Smooth muscle cell (in vitro differentiated cells): ENCODE measurements around the gene DEGS1. TPM values are rescaled to one million over a fixed set of nuclear protein-coding genes. Genes with fewer than 3 reads are reported as not detected.

ENCODE experiments used
- DNase-seq: peaks from one replicate; lab custom pipeline; 2025; ENCODE audit not compliant: unreplicated experiment; lab: John Stamatoyannopoulos, UW
- H2AFZ ChIP-seq: fragments of 200-600 bp; sonication (generic); 2 replicates; pipeline ENCODE4 v1.6.0; 2016; ENCODE audit warnings: antibody characterized with exemption, low read depth, mild to moderate bottlenecking
- H3F3A ChIP-seq: fragments of 200-600 bp; sonication (generic); 2 replicates; pipeline ENCODE4 v1.6.0; 2017; ENCODE audit warnings: antibody characterized with exemption, low read depth
- H3K27ac ChIP-seq: fragments of 200-600 bp; sonication (generic); 2 replicates; pipeline ENCODE4 v1.5.1; 2016; ENCODE audit warnings: low read depth, mild to moderate bottlenecking
- H3K27me3 ChIP-seq: fragments of 200-600 bp; sonication (generic); 2 replicates; pipeline ENCODE4 v1.6.1; 2016; ENCODE audit warnings: low read depth, mild to moderate bottlenecking
- H3K36me3 ChIP-seq: fragments of 200-600 bp; sonication (generic); 2 replicates; pipeline ENCODE4 v1.5.1; 2016; ENCODE audit warnings: low read depth
- H3K4me1 ChIP-seq: fragments of 200-600 bp; sonication (generic); 2 replicates; pipeline ENCODE4 v1.5.1; 2016; ENCODE audit warnings: low read depth
- H3K4me2 ChIP-seq: fragments of 200-600 bp; sonication (generic); 2 replicates; pipeline ENCODE4 v1.6.0; 2016; ENCODE audit warnings: mild to moderate bottlenecking
- H3K4me3 ChIP-seq: fragments of 200-600 bp; sonication (generic); 2 replicates; pipeline ENCODE4 v1.5.1; 2016; ENCODE audit warnings: mild to moderate bottlenecking
- H3K79me2 ChIP-seq: fragments of 200-600 bp; sonication (generic); 2 replicates; pipeline ENCODE4 v1.6.0; 2016; ENCODE audit warnings: low read depth, mild to moderate bottlenecking
- H3K9ac ChIP-seq: fragments of 200-600 bp; sonication (generic); 2 replicates; pipeline ENCODE4 v1.6.0; 2016; ENCODE audit warnings: low read depth
- H3K9me3 ChIP-seq: fragments of 200-600 bp; sonication (generic); replicated peaks from 2 replicates; pipeline ENCODE4 v1.5.1; 2016; ENCODE audit warnings: low read depth
- H4K20me1 ChIP-seq: fragments of 200-600 bp; sonication (generic); 2 replicates; pipeline ENCODE4 v1.6.0; 2016; ENCODE audit warnings: low read depth
- CTCF ChIP-seq: fragments of 200-600 bp; sonication (generic); IDR thresholded peaks from 2 replicates; pipeline ENCODE4 v1.5.1; 2017; ENCODE audit warnings: borderline replicate concordance, mild to moderate bottlenecking, antibody characterized with exemption; ENCODE audit not compliant: insufficient read depth, poor library complexity, severe bottlenecking
- WGBS: methylation state at CpG from one replicate; pipeline ENCODE4 v1.1.7; 2016; ENCODE audit warnings: low lambda C conversion rate; 5-methylcytosine and 5-hydroxymethylcytosine counted together
- polyA plus RNA-seq: library from polyadenylated mRNA; unstranded; fragments of >200 nt; fragmentation: Nextera tagmentation; extraction: Ambion mirVana; gene quantifications from 2 replicates; pipeline ENCODE4 v1.2.1, GENCODE V29; 2016
- total RNA-seq: library from RNA; depleted of rRNA; stranded (reverse); fragments of >200 nt; gene quantifications from 2 replicates; pipeline ENCODE4 v1.2.3, GENCODE V29; 2014

The DEGS1 gene
- total and polyA plus RNA-seq, 2 experiments from 2014 or later, result 188 TPM

GRCh38 chr1:224157316-224157715 lies 25.7 kb upstream of the DEGS1 start:
- Histone ChIP-seq H2AFZ (no peak overlapping the region), H3K9me3 (no peaks in the 10 kb centered on the region), H3K4me2 (no peak overlapping the region), H4K20me1 (no peaks in the 10 kb centered on the region), H3K4me3 (no peak overlapping the region), H3K4me1 (no peaks in the 10 kb centered on the region), H3K9ac (no peak overlapping the region), H3K36me3 (peaks cover 20% of the 10 kb centered on the region), H3K27me3 (no peaks in the 10 kb centered on the region), H3K79me2 (no peaks in the 10 kb centered on the region), H3K27ac (no peak overlapping the region), H3F3A (no peaks in the 10 kb centered on the region)
- no peak for TF ChIP-seq CTCF
- DNase-seq, result no peak
- WGBS, result 95% methylated on average over 11 of the region's 11 CpGs

GRCh38 chr1:224159541-224159940 lies 23.5 kb upstream of the DEGS1 start:
- Histone ChIP-seq H3K27me3 (no peaks in the 10 kb centered on the region), H3K36me3 (peaks cover 15% of the 10 kb centered on the region), H3K4me3 (no peak overlapping the region), H3K4me2 (no peak overlapping the region), H4K20me1 (no peaks in the 10 kb centered on the region), H2AFZ (no peak overlapping the region), H3K4me1 (no peaks in the 10 kb centered on the region), H3K9ac (no peak overlapping the region), H3F3A (peaks cover 3% of the 10 kb centered on the region), H3K79me2 (no peaks in the 10 kb centered on the region), H3K27ac (no peak overlapping the region), H3K9me3 (no peaks in the 10 kb centered on the region)
- DNase-seq, result no peak
- no peak for TF ChIP-seq CTCF
- WGBS, result 66% methylated on average over 6 of the region's 6 CpGs

GRCh38 chr1:224160171-224160682 lies 22.8 kb upstream of the DEGS1 start:
- H3K4me3 ChIP-seq, result no peak overlapping the region
- 86% methylated on average over 9 of the region's 9 CpGs for WGBS
- TF ChIP-seq CTCF, result no peak

GRCh38 chr1:224162768-224163167 lies 20.3 kb upstream of the DEGS1 start:
- DNase-seq, result no peak
- peaks cover 4% of the 10 kb centered on the region for H3F3A ChIP-seq
- H3K4me1 ChIP-seq, result no peaks in the 10 kb centered on the region
- no peaks in the 10 kb centered on the region for H3K9me3 ChIP-seq
- no peak overlapping the region for H3K4me3 ChIP-seq
- 98% methylated on average over 8 of the region's 8 CpGs for WGBS
- no peaks in the 10 kb centered on the region for H4K20me1 ChIP-seq
- no peaks in the 10 kb centered on the region for H3K79me2 ChIP-seq
- H3K27ac ChIP-seq, result no peak overlapping the region
- no peak overlapping the region for H3K4me2 ChIP-seq
- no peak overlapping the region for H3K9ac ChIP-seq
- no peak for TF ChIP-seq CTCF
- H2AFZ ChIP-seq, result no peak overlapping the region
- H3K36me3 ChIP-seq, result peaks cover 13% of the 10 kb centered on the region
- H3K27me3 ChIP-seq, result no peaks in the 10 kb centered on the region

More at GRCh38 chr1:224160171-224160682, 22.8 kb upstream of the DEGS1 start:
- no peak for DNase-seq
- no peaks in the 10 kb centered on the region for H3K9me3 ChIP-seq
- peaks cover 4% of the 10 kb centered on the region for H3F3A ChIP-seq
- H2AFZ ChIP-seq, result no peak overlapping the region
- H3K27me3 ChIP-seq, result no peaks in the 10 kb centered on the region
- H3K79me2 ChIP-seq, result no peaks in the 10 kb centered on the region
- no peaks in the 10 kb centered on the region for H4K20me1 ChIP-seq
- H3K4me2 ChIP-seq, result no peak overlapping the region
- H3K27ac ChIP-seq, result no peak overlapping the region
- H3K4me1 ChIP-seq, result no peaks in the 10 kb centered on the region
- peaks cover 15% of the 10 kb centered on the region for H3K36me3 ChIP-seq
- H3K9ac ChIP-seq, result no peak overlapping the region
